PFSK-1 (cell line): ENCODE results near the gene TUT1.

Source experiments
- SIN3A ChIP-seq: IDR thresholded peaks from 2 replicates; pipeline ENCODE4 v1.6.1; 2012; ENCODE audit warnings: mild to moderate bottlenecking, low read length, moderate library complexity, borderline replicate concordance; ENCODE audit not compliant: insufficient read depth
- TF ChIP-seq, protein P1 (sequence below), 2 experiments: IDR thresholded peaks; 2 replicates each; pipeline versions ENCODE4 v1.6.1 to v1.8.0; 2011 to 2012; ENCODE audit warnings: low read depth in 2 of 2, low read length in 2 of 2, control low read depth in 1 of 2, inconsistent platforms in 1 of 2, mild to moderate bottlenecking in 1 of 2, moderate library complexity in 1 of 2; ENCODE audit not compliant: insufficient read depth in 1 of 2

DNA sequence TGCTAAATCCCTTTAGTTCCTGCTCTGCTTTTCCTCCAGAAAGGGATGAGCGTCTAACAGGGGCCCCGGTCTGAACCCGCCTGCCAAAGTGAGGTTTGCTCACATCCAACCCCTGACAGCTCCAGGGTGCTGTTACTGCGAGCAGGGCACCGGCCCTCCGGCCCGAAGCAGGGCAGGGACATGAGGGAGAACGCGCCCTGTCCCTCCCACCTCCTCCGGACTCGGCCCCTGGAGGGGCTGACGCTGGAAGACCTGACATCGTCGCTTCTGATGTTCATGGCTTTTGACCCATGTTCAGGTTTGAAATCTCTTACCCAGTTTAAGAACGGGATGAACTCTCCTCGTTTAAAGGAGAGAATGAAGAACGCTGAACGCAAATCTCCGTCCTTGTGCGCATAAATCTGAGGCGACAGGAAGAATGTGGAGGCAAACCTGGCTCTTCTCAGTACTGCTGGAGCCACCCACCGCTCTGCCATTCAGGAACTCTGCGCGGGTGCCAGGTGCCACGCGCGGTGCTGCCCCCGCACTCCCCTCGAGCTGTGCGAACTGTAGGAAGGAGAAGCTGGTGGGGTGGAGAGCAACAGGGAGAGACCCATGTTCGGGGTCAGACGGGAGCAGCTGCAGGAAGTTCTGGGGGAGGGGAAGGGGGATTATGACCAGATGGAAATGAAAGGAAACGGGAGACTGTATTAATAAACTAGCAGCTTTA, 16.8 kb downstream of the TUT1 start:
- no peak; the same call in 1 of the 2 replicates for TF ChIP-seq SIN3A
- TF ChIP-seq, protein P1, sequence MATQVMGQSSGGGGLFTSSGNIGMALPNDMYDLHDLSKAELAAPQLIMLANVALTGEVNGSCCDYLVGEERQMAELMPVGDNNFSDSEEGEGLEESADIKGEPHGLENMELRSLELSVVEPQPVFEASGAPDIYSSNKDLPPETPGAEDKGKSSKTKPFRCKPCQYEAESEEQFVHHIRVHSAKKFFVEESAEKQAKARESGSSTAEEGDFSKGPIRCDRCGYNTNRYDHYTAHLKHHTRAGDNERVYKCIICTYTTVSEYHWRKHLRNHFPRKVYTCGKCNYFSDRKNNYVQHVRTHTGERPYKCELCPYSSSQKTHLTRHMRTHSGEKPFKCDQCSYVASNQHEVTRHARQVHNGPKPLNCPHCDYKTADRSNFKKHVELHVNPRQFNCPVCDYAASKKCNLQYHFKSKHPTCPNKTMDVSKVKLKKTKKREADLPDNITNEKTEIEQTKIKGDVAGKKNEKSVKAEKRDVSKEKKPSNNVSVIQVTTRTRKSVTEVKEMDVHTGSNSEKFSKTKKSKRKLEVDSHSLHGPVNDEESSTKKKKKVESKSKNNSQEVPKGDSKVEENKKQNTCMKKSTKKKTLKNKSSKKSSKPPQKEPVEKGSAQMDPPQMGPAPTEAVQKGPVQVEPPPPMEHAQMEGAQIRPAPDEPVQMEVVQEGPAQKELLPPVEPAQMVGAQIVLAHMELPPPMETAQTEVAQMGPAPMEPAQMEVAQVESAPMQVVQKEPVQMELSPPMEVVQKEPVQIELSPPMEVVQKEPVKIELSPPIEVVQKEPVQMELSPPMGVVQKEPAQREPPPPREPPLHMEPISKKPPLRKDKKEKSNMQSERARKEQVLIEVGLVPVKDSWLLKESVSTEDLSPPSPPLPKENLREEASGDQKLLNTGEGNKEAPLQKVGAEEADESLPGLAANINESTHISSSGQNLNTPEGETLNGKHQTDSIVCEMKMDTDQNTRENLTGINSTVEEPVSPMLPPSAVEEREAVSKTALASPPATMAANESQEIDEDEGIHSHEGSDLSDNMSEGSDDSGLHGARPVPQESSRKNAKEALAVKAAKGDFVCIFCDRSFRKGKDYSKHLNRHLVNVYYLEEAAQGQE (IDR thresholded peaks at IDR 0.05; ENCODE audit: insufficient read depth in 1 of 2, low read depth in 2 of 2, low read length in 2 of 2), result no peak
